Endothelial cell of umbilical vein (primary cell): Measurements from ENCODE around the gene OR5H1. TPM values are rescaled to one million over a fixed set of nuclear protein-coding genes. Genes with fewer than 3 reads are reported as not detected.

Experiments used
- BruUV-seq: library from RNA; stranded (reverse); fragments of 400-500 nt; replicated peaks from 2 replicates; lab custom pipeline; 2021; lab: Mats Ljungman, UMichigan
- CTCF ChIA-PET: fragments of 300-600, 350-600 bp; sonication (Branson Sonifier 250); formaldehyde crosslinking; loops from one replicate; lab custom pipeline; 2021; ENCODE audit warnings: antibody characterized with exemption, inconsistent platforms; lab: Charles Lee
- POLR2A ChIA-PET: fragments of 300-600, 350-600 bp; sonication (Branson Sonifier 250); formaldehyde crosslinking; loops from one replicate; lab custom pipeline; 2021; ENCODE audit warnings: antibody characterized with exemption, inconsistent platforms; lab: Charles Lee
- DNase-seq: peaks from one replicate; pipeline ENCODE4 v3.0.0-alpha.2; 2011; ENCODE audit warnings: low read depth, low spot score
- FAIRE-seq: peaks from 2 replicates; lab custom pipeline; 2011; peaks lifted over from hg19 to GRCh38; lab: Jason Lieb, UNC
- H2AFZ ChIP-seq: 2 replicates; pipeline ENCODE4 v1.6.0; 2012; ENCODE audit warnings: low read depth, low read length, control low read depth, inconsistent platforms
- H3K27ac ChIP-seq: 2 replicates; pipeline ENCODE4 v1.5.1; 2011; ENCODE audit warnings: low read depth, mild to moderate bottlenecking, control low read depth, low read length, moderate library complexity; ENCODE audit not compliant: insufficient read depth
- H3K27me3 ChIP-seq, 2 experiments: 2 replicates each; pipeline versions ENCODE4 v1.6.0 to v1.6.1; 2011; ENCODE audit warnings: low read length in 2 of 2, mixed read lengths in 1 of 2; ENCODE audit not compliant: control insufficient read depth in 2 of 2, insufficient read depth in 2 of 2
- H3K36me3 ChIP-seq, 2 experiments: 2 replicates in 1 of 2; 3 replicates in 1 of 2; pipeline ENCODE4 v1.5.1; 2011; ENCODE audit warnings: low read length in 2 of 2, mild to moderate bottlenecking in 1 of 2, moderate library complexity in 1 of 2; ENCODE audit not compliant: control insufficient read depth in 2 of 2, insufficient read depth in 2 of 2; ENCODE audit errors: extremely low read depth in 1 of 2
- H3K4me1 ChIP-seq: 3 replicates; pipeline ENCODE4 v1.5.1; 2011; ENCODE audit warnings: mild to moderate bottlenecking, low read length; ENCODE audit not compliant: control insufficient read depth, insufficient read depth; ENCODE audit errors: extremely low read depth
- H3K4me2 ChIP-seq: 2 replicates; pipeline ENCODE4 v1.6.1; 2011; ENCODE audit warnings: low read length, control low read depth, mixed read lengths; ENCODE audit not compliant: insufficient read depth
- H3K4me3 ChIP-seq, 3 experiments: fragments of 200-600 bp in 1 of 3; sonication (generic), shearing (Covaris generic) in 1 of 3; replicated peaks in 1 of 3; 2 replicates each; pipeline ENCODE4 v1.5.1; 2011 to 2016; ENCODE audit warnings: control low read depth in 3 of 3, low read length in 3 of 3, mild to moderate bottlenecking in 2 of 3, inconsistent platforms in 1 of 3, low read depth in 1 of 3, moderate library complexity in 1 of 3; ENCODE audit not compliant: insufficient read depth in 1 of 3
- H3K79me2 ChIP-seq: 2 replicates; pipeline ENCODE4 v1.6.0; 2012; ENCODE audit warnings: low read length, inconsistent platforms; ENCODE audit not compliant: control insufficient read depth, insufficient read depth
- H3K9ac ChIP-seq: replicated peaks from 2 replicates; pipeline ENCODE3; 2011; ENCODE audit warnings: low read length, control low read depth; ENCODE audit not compliant: insufficient read depth; ENCODE audit errors: extremely low read depth
- H3K9me1 ChIP-seq: replicated peaks from 3 replicates; pipeline ENCODE4 v1.6.0; 2011; ENCODE audit warnings: mild to moderate bottlenecking, low read length; ENCODE audit not compliant: control insufficient read depth, insufficient read depth; ENCODE audit errors: extremely low read depth
- H3K9me3 ChIP-seq: replicated peaks from 2 replicates; pipeline ENCODE4 v1.5.1; 2012; ENCODE audit warnings: low read length, inconsistent platforms; ENCODE audit not compliant: control insufficient read depth, insufficient read depth
- H4K20me1 ChIP-seq: replicated peaks from 2 replicates; pipeline ENCODE3; 2011; ENCODE audit warnings: mild to moderate bottlenecking, low read length; ENCODE audit not compliant: control insufficient read depth, insufficient read depth; ENCODE audit errors: extremely low read depth
- CTCF ChIP-seq, 2 donors: IDR thresholded peaks; 1 replicate in 1 of 2; 2 replicates in 1 of 2; pipeline ENCODE4 v1.5.1; 2011; ENCODE audit warnings: low read length in 2 of 2, mild to moderate bottlenecking in 2 of 2, moderate library complexity in 2 of 2, control low read depth in 1 of 2, inconsistent platforms in 1 of 2, low read depth in 1 of 2; ENCODE audit not compliant: insufficient read depth in 1 of 2; ENCODE audit errors: extremely low read depth in 1 of 2
- EZH2 ChIP-seq: IDR thresholded peaks from 2 replicates; pipeline ENCODE4 v1.6.1; 2012; ENCODE audit warnings: borderline replicate concordance, low read depth, mild to moderate bottlenecking, moderate library complexity, low read length, inconsistent platforms; ENCODE audit not compliant: severe bottlenecking
- FOS ChIP-seq: IDR thresholded peaks from 2 replicates; pipeline ENCODE4 v1.6.1; 2011; ENCODE audit warnings: mild to moderate bottlenecking, low read length, moderate library complexity, borderline replicate concordance; ENCODE audit not compliant: insufficient read depth
- GATA2 ChIP-seq: IDR thresholded peaks from 2 replicates; pipeline ENCODE4 v1.7.0; 2011; ENCODE audit warnings: low read depth, mild to moderate bottlenecking, moderate library complexity, mixed read lengths, low read length; ENCODE audit not compliant: insufficient read length, insufficient read depth
- JUN ChIP-seq: IDR thresholded peaks from 2 replicates; pipeline ENCODE4 v1.6.1; 2011; ENCODE audit warnings: borderline replicate concordance, low read depth; ENCODE audit not compliant: insufficient read length, insufficient read depth
- MAX ChIP-seq: IDR thresholded peaks from 2 replicates; pipeline ENCODE4 v1.6.1; 2011; ENCODE audit not compliant: insufficient read depth, insufficient read length
- MYC ChIP-seq: IDR thresholded peaks from one replicate; pipeline ENCODE4 v1.6.1; 2011; ENCODE audit warnings: mild to moderate bottlenecking, low read depth, low read length
- POLR2A ChIP-seq: IDR thresholded peaks from 2 replicates; pipeline ENCODE4 v1.6.1; 2012; ENCODE audit warnings: low read depth, mild to moderate bottlenecking, control low read depth, low read length
- POLR2AphosphoS5 ChIP-seq: IDR thresholded peaks from 2 replicates; pipeline ENCODE4 v1.6.1; 2012; ENCODE audit warnings: low read depth, mild to moderate bottlenecking, control low read depth, low read length, moderate library complexity; ENCODE audit not compliant: insufficient read depth
- dilution Hi-C: fragments of 300-500 bp; cut with MboI; formaldehyde crosslinking; loops from one replicate; pipeline ENCODE4 v1.15.0; 2019; ENCODE audit warnings: low sequenced_read_pairs; ENCODE audit not compliant: extremely low pct_ligation_motif_present
- intact Hi-C: fragments of 100-400 bp; cut with micrococcal nuclease; formaldehyde crosslinking; loops from one replicate; pipeline ENCODE4 v1.10.0; 2022
- polyA plus RNA-seq, 4 experiments: library from polyadenylated mRNA; depleted of rRNA in 3 of 4; stranded (reverse) in 3 of 4; unstranded in 1 of 4; fragments of >200 nt; gene quantifications; 2 replicates each; pipeline versions ENCODE4 v1.2.1 to v1.2.3, GENCODE V29; 2011 to 2012; ENCODE audit warnings: missing spikeins in 1 of 4
- total RNA-seq: library from RNA; stranded (reverse); gene quantifications from 2 replicates; pipeline ENCODE4 v1.2.3, GENCODE V29; 2021

OR5H1 gene
- total and polyA plus RNA-seq, 2 donors (not counting 3 experiments of a cell fraction or from before 2014, with no cell fraction given), result not detected

- H3K27me3 ChIP-seq, result no peaks in the 10 kb centered on the region
- CTCF ChIA-PET, result no interaction called here
- no peak within 1 kb of the TSS for H2AFZ ChIP-seq
- intact Hi-C loops (no loop called here), dilution Hi-C loops (no loop called here)
- no peak within 1 kb of the TSS for H3K4me2 ChIP-seq
- H3K79me2 ChIP-seq, result no peaks in the 10 kb centered on the region
- no peaks in the 10 kb centered on the region for H3K9me3 ChIP-seq
- POLR2A ChIA-PET, result no interaction called here
- no peaks in the 10 kb centered on the region for H3K4me1 ChIP-seq
- H3K9ac ChIP-seq, result no peak within 1 kb of the TSS
- H4K20me1 ChIP-seq, result no peaks in the 10 kb centered on the region
- DNase-seq (no peak), FAIRE-seq (no peak)
- TF ChIP-seq GATA2 (no peak), CTCF (IDR thresholded peaks at IDR 0.05; ENCODE audit: extremely low read depth in 1 of 2, insufficient read depth in 1 of 2, low read depth in 1 of 2, low read length in 2 of 2) (no peak), MAX (no peak), MYC (no peak), JUN (no peak), EZH2 (no peak), POLR2AphosphoS5 (no peak), FOS (no peak), POLR2A (no peak)
- H3K9me1 ChIP-seq, result no peaks in the 10 kb centered on the region
- no peak within 1 kb of the TSS for H3K27ac ChIP-seq
- no peaks in the 10 kb centered on the region for H3K36me3 ChIP-seq
- H3K4me3 ChIP-seq, result no peak within 1 kb of the TSS
- no TSS peak for BruUV-seq
Measured at GRCh38 chr3:98166396-98166795, 35.9 kb downstream of the OR5H1 start, which contains the start of gene OR5H15. Gene OR5H15, plus strand, starts transcription at chr3:98166696. Its CDS starts 2,004 bp downstream, at chr3:98168700.
